ENCODE measurements around the gene GNG13. TPM values are rescaled to one million over a fixed set of nuclear protein-coding genes. Genes with fewer than 3 reads are reported as not detected.
"Not testable (repeated sequence)": the region's sequence is repeated elsewhere in the genome, so short reads cannot be mapped to it uniquely, and the experiment has no call there.

Gene GNG13
- total RNA-seq, 1 donor from 2014 or later, result not detected

DNA sequence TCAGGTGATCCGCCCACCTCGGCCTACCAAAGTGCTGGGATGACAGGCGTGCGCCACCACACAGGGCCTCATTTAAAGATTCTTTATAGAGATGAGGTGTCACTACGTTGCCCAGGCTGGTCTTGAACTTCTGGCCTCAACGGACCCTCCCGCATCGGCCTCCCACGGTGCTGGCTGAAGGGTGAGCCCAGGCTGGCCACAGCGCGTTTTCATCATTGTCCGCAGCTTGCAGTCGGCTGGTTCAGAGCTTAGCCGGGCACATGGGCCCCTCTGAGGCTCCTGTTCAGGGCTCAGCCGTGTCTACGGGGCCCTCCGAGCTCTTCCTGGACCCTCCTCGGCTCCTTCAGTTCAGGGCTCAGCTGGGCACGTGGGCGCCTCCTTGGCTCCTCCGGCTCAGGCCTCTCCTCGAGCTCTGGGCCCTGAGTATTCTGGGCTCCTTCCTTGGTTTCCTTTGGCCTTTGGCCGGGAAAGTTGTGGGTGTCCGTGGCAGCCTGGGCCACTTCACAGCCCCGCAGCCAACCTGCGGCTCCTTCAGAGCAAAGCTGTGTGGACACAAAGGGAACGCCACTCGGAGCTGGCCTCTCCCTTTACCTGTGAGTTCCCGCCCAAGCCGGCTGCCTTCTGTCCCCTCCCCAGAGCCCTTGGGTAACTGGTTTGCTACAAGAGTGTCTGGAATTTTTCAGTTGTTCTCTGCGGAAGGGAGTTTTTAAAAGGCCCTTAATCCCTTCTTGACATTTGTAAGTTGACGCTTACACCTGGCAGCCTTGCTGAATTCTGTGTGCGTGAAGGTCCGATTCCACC lies 41.2 kb downstream of the GNG13 start:
- H3K9me3 Mint-ChIP-seq (ENCODE audit: unreplicated experiment), result peaks cover 5% of the 10 kb centered on the region
- Histone ChIP-seq H3K4me1 (ENCODE audit: insufficient read depth, low read length) (peaks cover 7% of the 10 kb centered on the region), H3K36me3 (ENCODE audit: insufficient read depth, low read length) (no peaks in the 10 kb centered on the region), H3K4me3 (ENCODE audit: insufficient read depth, low read depth, low read length) (no peak overlapping the region), H3K27ac (ENCODE audit: low read depth, low read length) (no peak overlapping the region), H3K79me2 (ENCODE audit: insufficient read depth, low read length) (no peaks in the 10 kb centered on the region), H4K20me1 (ENCODE audit: insufficient read depth, low read length) (no peaks in the 10 kb centered on the region), H3K9me3 (ENCODE audit: insufficient read depth, low read depth, low read length) (no peaks in the 10 kb centered on the region), H2AFZ (ENCODE audit: low read depth, low read length) (no peak overlapping the region), H3K9ac (ENCODE audit: low read length) (no peak overlapping the region), H3K27me3 (ENCODE audit: insufficient read depth, low read length) (no peaks in the 10 kb centered on the region), H3K4me2 (ENCODE audit: low read length) (no peak overlapping the region)
- H3K27ac Mint-ChIP-seq (ENCODE audit: unreplicated experiment), result no peak overlapping the region
- H3K36me3 Mint-ChIP-seq (ENCODE audit: low read depth, unreplicated experiment), result peaks cover 3% of the 10 kb centered on the region
- DNase-seq (ENCODE audit: low read depth), result no peak
- no peak overlapping the region for H3K4me3 Mint-ChIP-seq (ENCODE audit: unreplicated experiment)
- TF ChIP-seq EZH2 (IDR thresholded peaks at IDR 0.05; ENCODE audit: insufficient read depth, low read length), result no peak
- TF ChIP-seq, protein P1, sequence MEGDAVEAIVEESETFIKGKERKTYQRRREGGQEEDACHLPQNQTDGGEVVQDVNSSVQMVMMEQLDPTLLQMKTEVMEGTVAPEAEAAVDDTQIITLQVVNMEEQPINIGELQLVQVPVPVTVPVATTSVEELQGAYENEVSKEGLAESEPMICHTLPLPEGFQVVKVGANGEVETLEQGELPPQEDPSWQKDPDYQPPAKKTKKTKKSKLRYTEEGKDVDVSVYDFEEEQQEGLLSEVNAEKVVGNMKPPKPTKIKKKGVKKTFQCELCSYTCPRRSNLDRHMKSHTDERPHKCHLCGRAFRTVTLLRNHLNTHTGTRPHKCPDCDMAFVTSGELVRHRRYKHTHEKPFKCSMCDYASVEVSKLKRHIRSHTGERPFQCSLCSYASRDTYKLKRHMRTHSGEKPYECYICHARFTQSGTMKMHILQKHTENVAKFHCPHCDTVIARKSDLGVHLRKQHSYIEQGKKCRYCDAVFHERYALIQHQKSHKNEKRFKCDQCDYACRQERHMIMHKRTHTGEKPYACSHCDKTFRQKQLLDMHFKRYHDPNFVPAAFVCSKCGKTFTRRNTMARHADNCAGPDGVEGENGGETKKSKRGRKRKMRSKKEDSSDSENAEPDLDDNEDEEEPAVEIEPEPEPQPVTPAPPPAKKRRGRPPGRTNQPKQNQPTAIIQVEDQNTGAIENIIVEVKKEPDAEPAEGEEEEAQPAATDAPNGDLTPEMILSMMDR (IDR thresholded peaks at IDR 0.05; ENCODE audit: insufficient read depth, low read depth, low read length), result no peak
- H3K4me1 Mint-ChIP-seq (ENCODE audit: low read depth, unreplicated experiment), result no peaks in the 10 kb centered on the region
- FAIRE-seq, result no peak
- peaks cover 8% of the 10 kb centered on the region for H3K27me3 Mint-ChIP-seq (ENCODE audit: low read depth, unreplicated experiment)

DNA sequence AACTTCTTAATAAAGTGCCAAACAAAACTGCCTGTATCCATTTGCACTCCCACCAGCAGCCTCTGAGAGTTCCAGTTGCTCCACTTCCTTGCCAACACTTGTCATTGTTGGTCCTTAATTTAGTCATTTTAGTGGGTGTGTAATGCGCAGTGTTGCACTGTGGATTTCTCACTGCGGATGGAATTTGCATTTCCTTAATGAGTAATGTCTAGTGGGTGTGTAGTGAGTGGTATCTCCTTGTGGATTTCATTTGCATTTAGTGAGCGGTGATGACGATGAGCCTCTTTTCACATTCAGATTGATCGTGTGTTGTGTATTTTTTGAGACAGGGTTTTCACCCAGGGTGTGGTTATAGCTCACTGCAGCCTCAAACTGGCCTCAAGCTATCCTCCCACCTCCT lies 44.1 kb downstream of the GNG13 start:
- H3K36me3 ChIP-seq (ENCODE audit: insufficient read depth, low read length), result no peaks in the 10 kb centered on the region
- H3K27ac Mint-ChIP-seq (ENCODE audit: unreplicated experiment), result no peak overlapping the region
- no peak overlapping the region for H3K4me2 ChIP-seq (ENCODE audit: low read length)
- no peak overlapping the region for H3K9ac ChIP-seq (ENCODE audit: low read length)
- peaks cover 15% of the 10 kb centered on the region for H3K27me3 Mint-ChIP-seq (ENCODE audit: low read depth, unreplicated experiment)
- H3K4me1 Mint-ChIP-seq (ENCODE audit: low read depth, unreplicated experiment), result peaks cover 2% of the 10 kb centered on the region
- peaks cover 5% of the 10 kb centered on the region for H3K9me3 Mint-ChIP-seq (ENCODE audit: unreplicated experiment)
- FAIRE-seq (no peak), DNase-seq (ENCODE audit: low read depth) (no peak)
- no peak overlapping the region for H3K27ac ChIP-seq (ENCODE audit: low read depth, low read length)
- H4K20me1 ChIP-seq (ENCODE audit: insufficient read depth, low read length), result no peaks in the 10 kb centered on the region
- H3K79me2 ChIP-seq (ENCODE audit: insufficient read depth, low read length), result no peaks in the 10 kb centered on the region
- peaks cover 12% of the 10 kb centered on the region for H3K4me1 ChIP-seq (ENCODE audit: insufficient read depth, low read length)
- no peaks in the 10 kb centered on the region for H3K9me3 ChIP-seq (ENCODE audit: insufficient read depth, low read depth, low read length)
- no peak overlapping the region for H3K4me3 ChIP-seq (ENCODE audit: insufficient read depth, low read depth, low read length)
- TF ChIP-seq, protein P1 (IDR thresholded peaks at IDR 0.05; ENCODE audit: insufficient read depth, low read depth, low read length), result no peak
- no peak for TF ChIP-seq EZH2 (IDR thresholded peaks at IDR 0.05; ENCODE audit: insufficient read depth, low read length)
- no peak overlapping the region for H3K4me3 Mint-ChIP-seq (ENCODE audit: unreplicated experiment)
- H3K27me3 ChIP-seq (ENCODE audit: insufficient read depth, low read length), result peaks cover 2% of the 10 kb centered on the region
- peaks cover 3% of the 10 kb centered on the region for H3K36me3 Mint-ChIP-seq (ENCODE audit: low read depth, unreplicated experiment)
- H2AFZ ChIP-seq (ENCODE audit: low read depth, low read length), result no peak overlapping the region

- H3K27me3 Mint-ChIP-seq (ENCODE audit: low read depth, unreplicated experiment), result peaks cover 15% of the 10 kb centered on the region
- Histone ChIP-seq H3K27ac (ENCODE audit: low read depth, low read length) (no peak overlapping the region), H3K4me3 (ENCODE audit: insufficient read depth, low read depth, low read length) (no peak overlapping the region), H3K4me1 (ENCODE audit: insufficient read depth, low read length) (peaks cover 7% of the 10 kb centered on the region), H3K79me2 (ENCODE audit: insufficient read depth, low read length) (no peaks in the 10 kb centered on the region), H3K9me3 (ENCODE audit: insufficient read depth, low read depth, low read length) (no peaks in the 10 kb centered on the region), H2AFZ (ENCODE audit: low read depth, low read length) (no peak overlapping the region), H3K9ac (ENCODE audit: low read length) (no peak overlapping the region), H3K4me2 (ENCODE audit: low read length) (no peak overlapping the region), H3K36me3 (ENCODE audit: insufficient read depth, low read length) (no peaks in the 10 kb centered on the region), H3K27me3 (ENCODE audit: insufficient read depth, low read length) (peaks cover 2% of the 10 kb centered on the region), H4K20me1 (ENCODE audit: insufficient read depth, low read length) (no peaks in the 10 kb centered on the region)
- TF ChIP-seq EZH2 (IDR thresholded peaks at IDR 0.05; ENCODE audit: insufficient read depth, low read length), result no peak
- TF ChIP-seq, protein P1 (IDR thresholded peaks at IDR 0.05; ENCODE audit: insufficient read depth, low read depth, low read length), result no peak
- H3K4me3 Mint-ChIP-seq (ENCODE audit: unreplicated experiment), result no peak overlapping the region
- DNase-seq (ENCODE audit: low read depth), result no peak
- no peak for FAIRE-seq
- no peak overlapping the region for H3K27ac Mint-ChIP-seq (ENCODE audit: unreplicated experiment)
- peaks cover 5% of the 10 kb centered on the region for H3K9me3 Mint-ChIP-seq (ENCODE audit: unreplicated experiment)
- H3K4me1 Mint-ChIP-seq (ENCODE audit: low read depth, unreplicated experiment), result peaks cover 2% of the 10 kb centered on the region
- H3K36me3 Mint-ChIP-seq (ENCODE audit: low read depth, unreplicated experiment), result peaks cover 1% of the 10 kb centered on the region
Observed at GRCh38 chr16:754656-755055, 45.9 kb downstream of the GNG13 start.

GRCh38 chr16:754121-754607 lies 46.4 kb downstream of the GNG13 start:
- DNase-seq (ENCODE audit: low read depth); H3K27me3 ChIP-seq (ENCODE audit: insufficient read depth, low read length); H3K4me1 Mint-ChIP-seq (ENCODE audit: low read depth, unreplicated experiment); H3K79me2 ChIP-seq (ENCODE audit: insufficient read depth, low read length); H3K9me3 ChIP-seq (ENCODE audit: insufficient read depth, low read depth, low read length); H3K4me3 ChIP-seq (ENCODE audit: insufficient read depth, low read depth, low read length); H3K27ac ChIP-seq (ENCODE audit: low read depth, low read length); H3K27ac Mint-ChIP-seq (ENCODE audit: unreplicated experiment); H3K9me3 Mint-ChIP-seq (ENCODE audit: unreplicated experiment); FAIRE-seq; H3K36me3 Mint-ChIP-seq (ENCODE audit: low read depth, unreplicated experiment); H3K4me1 ChIP-seq (ENCODE audit: insufficient read depth, low read length); H2AFZ ChIP-seq (ENCODE audit: low read depth, low read length); H3K4me3 Mint-ChIP-seq (ENCODE audit: unreplicated experiment); H3K4me2 ChIP-seq (ENCODE audit: low read length); H3K9ac ChIP-seq (ENCODE audit: low read length); H4K20me1 ChIP-seq (ENCODE audit: insufficient read depth, low read length); H3K36me3 ChIP-seq (ENCODE audit: insufficient read depth, low read length): not testable (repeated sequence)
- peaks cover 14% of the 10 kb centered on the region for H3K27me3 Mint-ChIP-seq (ENCODE audit: low read depth, unreplicated experiment)

All from astrocyte (in vitro differentiated cells and primary cell).